ENCODE measurements around the gene BTBD6.

The BTBD6 gene

GRCh38 chr14:105229099-105229655, 19.2 kb upstream of the BTBD6 start:
- no peak for DNase-seq (ENCODE audit: low read depth)

- no peak for DNase-seq (ENCODE audit: low read depth)
Observed at GRCh38 chr14:105240811-105241576, 7.3 kb upstream of the BTBD6 start.

GRCh38 chr14:105241641-105242040, 6.7 kb upstream of the BTBD6 start:
- DNase-seq (ENCODE audit: low read depth) = no peak

- no peak for DNase-seq (ENCODE audit: low read depth)
Observed at GRCh38 chr14:105244334-105244733, 4.0 kb upstream of the BTBD6 start.

GRCh38 chr14:105247026-105247425, 1.3 kb upstream of the BTBD6 start:
- DNase-seq (ENCODE audit: low read depth) = no peak

- no peak for DNase-seq (ENCODE audit: low read depth)
Observed at GRCh38 chr14:105247715-105248367, 492 bp upstream of the BTBD6 start.

GRCh38 chr14:105249182-105250007, 1.1 kb downstream of the BTBD6 start:
- DNase-seq (ENCODE audit: low read depth) = no peak

GRCh38 chr14:105250008-105250366, 1.7 kb downstream of the BTBD6 start:
- DNase-seq (ENCODE audit: low read depth) = no peak

- no peak for DNase-seq (ENCODE audit: low read depth)
Observed at GRCh38 chr14:105250986-105251385, 2.7 kb downstream of the BTBD6 start.

- DNase-seq (ENCODE audit: low read depth) = no peak
Observed at GRCh38 chr14:105251920-105252319, 3.6 kb downstream of the BTBD6 start.

- no peak for DNase-seq (ENCODE audit: low read depth)
Observed at GRCh38 chr14:105252552-105253328, 4.4 kb downstream of the BTBD6 start.

GRCh38 chr14:105253329-105253682, 5.0 kb downstream of the BTBD6 start:
- no peak for DNase-seq (ENCODE audit: low read depth)

GRCh38 chr14:105255021-105255507, 6.7 kb downstream of the BTBD6 start:
- no peak for DNase-seq (ENCODE audit: low read depth)

GRCh38 chr14:105256292-105256960, 8.1 kb downstream of the BTBD6 start:
- DNase-seq (ENCODE audit: low read depth) = no peak

- DNase-seq (ENCODE audit: low read depth) = no peak
Observed at GRCh38 chr14:105257464-105257863, 9.1 kb downstream of the BTBD6 start.

GRCh38 chr14:105258846-105259245, 10.5 kb downstream of the BTBD6 start:
- no peak for DNase-seq (ENCODE audit: low read depth)

- no peak for DNase-seq (ENCODE audit: low read depth)
Observed at GRCh38 chr14:105260959-105261358, 12.6 kb downstream of the BTBD6 start.

- no peak for DNase-seq (ENCODE audit: low read depth)
Observed at GRCh38 chr14:105261781-105262180, 13.4 kb downstream of the BTBD6 start.

GRCh38 chr14:105267820-105268548, 19.7 kb downstream of the BTBD6 start:
- DNase-seq (ENCODE audit: low read depth) = no peak

- no peak for DNase-seq (ENCODE audit: low read depth)
Observed at GRCh38 chr14:105268736-105269354, 20.5 kb downstream of the BTBD6 start.

Data from non-pigmented ciliary epithelial cell (primary cell).